Measurements from ENCODE around the gene LCE2C.
"Not testable (repeated sequence)": the region's sequence is repeated elsewhere in the genome, so short reads cannot be mapped to it uniquely, and the experiment has no call there.

Gene LCE2C

GRCh38 chr1:152674983-152675382 is at the start of gene LCE2C:
LCE2C (plus strand) TSS chr1:152675279; CDS start chr1:152676016, 737 bp downstream.
- not testable (repeated sequence) for H2AFZ ChIP-seq (ENCODE audit: low read length); H3K9me3 ChIP-seq (ENCODE audit: insufficient read depth, low read depth, low read length); H3K9me2 ChIP-seq (replicated peaks; ENCODE audit: low read depth, low read length); H3K4me3 ChIP-seq (ENCODE audit: low read length, poor library complexity, severe bottlenecking); H4K20me1 ChIP-seq (ENCODE audit: insufficient read depth, low read length, poor library complexity, severe bottlenecking); H3F3A ChIP-seq (ENCODE audit: low read depth); H3K79me2 ChIP-seq (ENCODE audit: insufficient read depth, low read length); H3K4me1 ChIP-seq (ENCODE audit: insufficient read depth, low read length, poor library complexity, severe bottlenecking); H3K4me2 ChIP-seq (ENCODE audit: low read depth, low read length, poor library complexity, severe bottlenecking); H3K36me3 ChIP-seq (ENCODE audit: insufficient read depth, low read length); H3K27me3 ChIP-seq (ENCODE audit: insufficient read depth, low read length, poor library complexity, severe bottlenecking); H3K9ac ChIP-seq (ENCODE audit: low read depth, low read length, poor library complexity, severe bottlenecking)

GRCh38 chr1:152626744-152627143 is 48.3 kb upstream of the LCE2C start:
- Histone ChIP-seq H3K79me2 (ENCODE audit: insufficient read depth, low read length) (no peaks in the 10 kb centered on the region), H3K36me3 (ENCODE audit: insufficient read depth, low read length) (no peaks in the 10 kb centered on the region), H3K4me3 (ENCODE audit: low read length, poor library complexity, severe bottlenecking) (no peak overlapping the region), H3K9ac (ENCODE audit: low read depth, low read length, poor library complexity, severe bottlenecking) (no peak overlapping the region), H3K4me2 (ENCODE audit: low read depth, low read length, poor library complexity, severe bottlenecking) (no peak overlapping the region), H3K9me3 (ENCODE audit: insufficient read depth, low read depth, low read length) (no peaks in the 10 kb centered on the region), H3K9me2 (replicated peaks; ENCODE audit: low read depth, low read length) (no peaks in the 10 kb centered on the region), H3K27me3 (ENCODE audit: insufficient read depth, low read length, poor library complexity, severe bottlenecking) (no peaks in the 10 kb centered on the region), H2AFZ (ENCODE audit: low read length) (no peak overlapping the region), H3K4me1 (ENCODE audit: insufficient read depth, low read length, poor library complexity, severe bottlenecking) (no peaks in the 10 kb centered on the region), H3F3A (ENCODE audit: low read depth) (no peaks in the 10 kb centered on the region), H4K20me1 (ENCODE audit: insufficient read depth, low read length, poor library complexity, severe bottlenecking) (no peaks in the 10 kb centered on the region)
- TF ChIP-seq CTCF (conservative IDR thresholded peaks at IDR 0.05; ENCODE audit: low read length) (no peak), EZH2phosphoT487 (IDR thresholded peaks at IDR 0.05; ENCODE audit: borderline replicate concordance) (no peak)

- H3K9me2 ChIP-seq (replicated peaks; ENCODE audit: low read depth, low read length): no peaks in the 10 kb centered on the region
- H2AFZ ChIP-seq (ENCODE audit: low read length): no peak overlapping the region
- H3K4me1 ChIP-seq (ENCODE audit: insufficient read depth, low read length, poor library complexity, severe bottlenecking): no peaks in the 10 kb centered on the region
- no peak overlapping the region for H3K4me3 ChIP-seq (ENCODE audit: low read length, poor library complexity, severe bottlenecking)
- H3K79me2 ChIP-seq (ENCODE audit: insufficient read depth, low read length): no peaks in the 10 kb centered on the region
- H3K27me3 ChIP-seq (ENCODE audit: insufficient read depth, low read length, poor library complexity, severe bottlenecking): no peaks in the 10 kb centered on the region
- no peak overlapping the region for H3K9ac ChIP-seq (ENCODE audit: low read depth, low read length, poor library complexity, severe bottlenecking)
- no peak overlapping the region for H3K4me2 ChIP-seq (ENCODE audit: low read depth, low read length, poor library complexity, severe bottlenecking)
- no peaks in the 10 kb centered on the region for H3K36me3 ChIP-seq (ENCODE audit: insufficient read depth, low read length)
- H4K20me1 ChIP-seq (ENCODE audit: insufficient read depth, low read length, poor library complexity, severe bottlenecking): no peaks in the 10 kb centered on the region
- no peaks in the 10 kb centered on the region for H3F3A ChIP-seq (ENCODE audit: low read depth)
- TF ChIP-seq EZH2phosphoT487 (IDR thresholded peaks at IDR 0.05; ENCODE audit: borderline replicate concordance) (no peak), CTCF (conservative IDR thresholded peaks at IDR 0.05; ENCODE audit: low read length) (no peak)
- no peaks in the 10 kb centered on the region for H3K9me3 ChIP-seq (ENCODE audit: insufficient read depth, low read depth, low read length)
Observed at GRCh38 chr1:152630596-152630995, 44.5 kb upstream of the LCE2C start.

- Histone ChIP-seq H3K9me3 (ENCODE audit: insufficient read depth, low read depth, low read length) (no peaks in the 10 kb centered on the region), H3K79me2 (ENCODE audit: insufficient read depth, low read length) (no peaks in the 10 kb centered on the region), H3K9me2 (replicated peaks; ENCODE audit: low read depth, low read length) (no peaks in the 10 kb centered on the region), H3K9ac (ENCODE audit: low read depth, low read length, poor library complexity, severe bottlenecking) (no peak overlapping the region), H2AFZ (ENCODE audit: low read length) (no peak overlapping the region), H3K27me3 (ENCODE audit: insufficient read depth, low read length, poor library complexity, severe bottlenecking) (no peaks in the 10 kb centered on the region), H4K20me1 (ENCODE audit: insufficient read depth, low read length, poor library complexity, severe bottlenecking) (no peaks in the 10 kb centered on the region), H3K36me3 (ENCODE audit: insufficient read depth, low read length) (no peaks in the 10 kb centered on the region), H3F3A (ENCODE audit: low read depth) (no peaks in the 10 kb centered on the region), H3K4me1 (ENCODE audit: insufficient read depth, low read length, poor library complexity, severe bottlenecking) (no peaks in the 10 kb centered on the region), H3K4me2 (ENCODE audit: low read depth, low read length, poor library complexity, severe bottlenecking) (no peak overlapping the region), H3K4me3 (ENCODE audit: low read length, poor library complexity, severe bottlenecking) (no peak overlapping the region)
- TF ChIP-seq EZH2phosphoT487 (IDR thresholded peaks at IDR 0.05; ENCODE audit: borderline replicate concordance) (no peak), CTCF (conservative IDR thresholded peaks at IDR 0.05; ENCODE audit: low read length) (no peak)
Observed at GRCh38 chr1:152640351-152640750, 34.7 kb upstream of the LCE2C start.

Measured in Loucy (cell line).